SK-N-SH (cell line): ENCODE data around the gene CNTNAP2.

Experiments
- CTCF ChIP-seq: fragments of 200-600 bp; sonication (generic); IDR thresholded peaks from 2 replicates; pipeline ENCODE4 v1.6.1; 2017; ENCODE audit warnings: antibody characterized with exemption, mild to moderate bottlenecking, moderate library complexity
- EP300 ChIP-seq, 2 experiments: IDR thresholded peaks; 2 replicates each; pipeline versions ENCODE4 v1.4.0 to v1.6.1; 2012; ENCODE audit warnings: borderline replicate concordance in 1 of 2, low read depth in 1 of 2, low read length in 1 of 2
- FOXM1 ChIP-seq: IDR thresholded peaks from 2 replicates; pipeline ENCODE4 v1.4.0; 2012; ENCODE audit warnings: low read depth, mild to moderate bottlenecking
- MXI1 ChIP-seq: IDR thresholded peaks from 2 replicates; pipeline ENCODE4 v1.6.1; 2012; ENCODE audit warnings: mild to moderate bottlenecking, low read depth, low read length, improper control_type of control experiment
- RAD21 ChIP-seq: IDR thresholded peaks from 2 replicates; pipeline ENCODE4 v1.6.1; 2012; ENCODE audit warnings: mild to moderate bottlenecking, low read length
- TCF12 ChIP-seq: IDR thresholded peaks from 2 replicates; pipeline ENCODE4 v1.4.0; 2012
- TF ChIP-seq, protein P1 (sequence below): fragments of 150-350 bp; IDR thresholded peaks from 2 replicates; pipeline ENCODE4 v1.6.1; 2017; ENCODE audit warnings: antibody characterized with exemption, low read length, low read depth, borderline replicate concordance
- TF ChIP-seq, protein P2 (sequence below): IDR thresholded peaks from 2 replicates; pipeline ENCODE4 v1.6.1; 2012; ENCODE audit warnings: mild to moderate bottlenecking, low read depth, low read length, moderate library complexity
- TF ChIP-seq, protein P3 (sequence below): IDR thresholded peaks from 2 replicates; pipeline ENCODE4 v1.4.0; 2012; ENCODE audit warnings: low read depth, borderline replicate concordance

DNA sequence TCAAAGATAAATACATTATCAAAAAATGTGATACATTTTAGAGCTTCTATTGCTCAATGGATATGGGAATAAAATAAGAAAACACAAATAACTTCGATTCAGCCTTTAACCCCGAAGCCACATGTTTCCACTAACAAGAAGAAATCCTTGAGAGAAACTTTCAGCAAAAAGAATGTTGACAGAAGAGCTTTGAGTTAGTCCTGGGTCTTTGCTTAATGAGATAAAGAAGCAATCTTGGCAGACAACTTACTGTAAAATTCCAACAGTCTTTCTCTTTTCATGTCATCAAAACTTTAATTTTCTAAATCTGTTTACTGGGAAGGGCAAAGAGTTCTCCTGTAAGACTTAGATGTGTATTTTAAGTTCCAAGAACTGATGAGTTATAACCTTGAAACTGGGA, 810.2 kb downstream of the CNTNAP2 start:
- TF ChIP-seq, protein P1, sequence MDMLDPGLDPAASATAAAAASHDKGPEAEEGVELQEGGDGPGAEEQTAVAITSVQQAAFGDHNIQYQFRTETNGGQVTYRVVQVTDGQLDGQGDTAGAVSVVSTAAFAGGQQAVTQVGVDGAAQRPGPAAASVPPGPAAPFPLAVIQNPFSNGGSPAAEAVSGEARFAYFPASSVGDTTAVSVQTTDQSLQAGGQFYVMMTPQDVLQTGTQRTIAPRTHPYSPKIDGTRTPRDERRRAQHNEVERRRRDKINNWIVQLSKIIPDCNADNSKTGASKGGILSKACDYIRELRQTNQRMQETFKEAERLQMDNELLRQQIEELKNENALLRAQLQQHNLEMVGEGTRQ: no peak
- TF ChIP-seq, protein P2, sequence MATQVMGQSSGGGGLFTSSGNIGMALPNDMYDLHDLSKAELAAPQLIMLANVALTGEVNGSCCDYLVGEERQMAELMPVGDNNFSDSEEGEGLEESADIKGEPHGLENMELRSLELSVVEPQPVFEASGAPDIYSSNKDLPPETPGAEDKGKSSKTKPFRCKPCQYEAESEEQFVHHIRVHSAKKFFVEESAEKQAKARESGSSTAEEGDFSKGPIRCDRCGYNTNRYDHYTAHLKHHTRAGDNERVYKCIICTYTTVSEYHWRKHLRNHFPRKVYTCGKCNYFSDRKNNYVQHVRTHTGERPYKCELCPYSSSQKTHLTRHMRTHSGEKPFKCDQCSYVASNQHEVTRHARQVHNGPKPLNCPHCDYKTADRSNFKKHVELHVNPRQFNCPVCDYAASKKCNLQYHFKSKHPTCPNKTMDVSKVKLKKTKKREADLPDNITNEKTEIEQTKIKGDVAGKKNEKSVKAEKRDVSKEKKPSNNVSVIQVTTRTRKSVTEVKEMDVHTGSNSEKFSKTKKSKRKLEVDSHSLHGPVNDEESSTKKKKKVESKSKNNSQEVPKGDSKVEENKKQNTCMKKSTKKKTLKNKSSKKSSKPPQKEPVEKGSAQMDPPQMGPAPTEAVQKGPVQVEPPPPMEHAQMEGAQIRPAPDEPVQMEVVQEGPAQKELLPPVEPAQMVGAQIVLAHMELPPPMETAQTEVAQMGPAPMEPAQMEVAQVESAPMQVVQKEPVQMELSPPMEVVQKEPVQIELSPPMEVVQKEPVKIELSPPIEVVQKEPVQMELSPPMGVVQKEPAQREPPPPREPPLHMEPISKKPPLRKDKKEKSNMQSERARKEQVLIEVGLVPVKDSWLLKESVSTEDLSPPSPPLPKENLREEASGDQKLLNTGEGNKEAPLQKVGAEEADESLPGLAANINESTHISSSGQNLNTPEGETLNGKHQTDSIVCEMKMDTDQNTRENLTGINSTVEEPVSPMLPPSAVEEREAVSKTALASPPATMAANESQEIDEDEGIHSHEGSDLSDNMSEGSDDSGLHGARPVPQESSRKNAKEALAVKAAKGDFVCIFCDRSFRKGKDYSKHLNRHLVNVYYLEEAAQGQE: no peak
- no peak for TF ChIP-seq CTCF
- no peak for TF ChIP-seq TCF12
- no peak for TF ChIP-seq MXI1
- TF ChIP-seq FOXM1: no peak
- TF ChIP-seq EP300 (IDR thresholded peaks at IDR 0.05; ENCODE audit: borderline replicate concordance in 1 of 2, low read depth in 1 of 2, low read length in 1 of 2): no peak
- no peak for TF ChIP-seq RAD21
- TF ChIP-seq, protein P3, sequence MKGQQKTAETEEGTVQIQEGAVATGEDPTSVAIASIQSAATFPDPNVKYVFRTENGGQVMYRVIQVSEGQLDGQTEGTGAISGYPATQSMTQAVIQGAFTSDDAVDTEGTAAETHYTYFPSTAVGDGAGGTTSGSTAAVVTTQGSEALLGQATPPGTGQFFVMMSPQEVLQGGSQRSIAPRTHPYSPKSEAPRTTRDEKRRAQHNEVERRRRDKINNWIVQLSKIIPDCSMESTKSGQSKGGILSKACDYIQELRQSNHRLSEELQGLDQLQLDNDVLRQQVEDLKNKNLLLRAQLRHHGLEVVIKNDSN: no peak
